ENCODE results near the gene PRXL2B.

PRXL2B gene

GRCh38 chr1:2629627-2630497 is 43.3 kb downstream of the PRXL2B start:
- TF ChIP-seq TARDBP (IDR thresholded peaks at IDR 0.05), result no peak
- no peak for TF ChIP-seq CTBP1 (IDR thresholded peaks at IDR 0.05; ENCODE audit: borderline replicate concordance)
- no peak for TF ChIP-seq FOXA1 (IDR thresholded peaks at IDR 0.05)
- TF ChIP-seq ARNT (IDR thresholded peaks at IDR 0.05), result no peak
- TF ChIP-seq ELF4 (IDR thresholded peaks at IDR 0.05), result no peak
- no peak for TF ChIP-seq SP1 (IDR thresholded peaks at IDR 0.05)
- no peak for TF ChIP-seq L3MBTL2 (conservative IDR thresholded peaks at IDR 0.05)
- no peak for TF ChIP-seq ZNF384 (IDR thresholded peaks at IDR 0.05)
- TF ChIP-seq LEF1 (IDR thresholded peaks at IDR 0.05; ENCODE audit: borderline replicate concordance), result no peak
- no peak for TF ChIP-seq PKNOX1 (IDR thresholded peaks at IDR 0.05)
- ChIA-PET CTCF (no interaction called here), POLR2A (interaction anchor here (0.6 kb wide), 1 partner anchor 10 kb away, joined by 3 read pairs; no protein-coding TSS in a partner anchor)
- no peak for DNase-seq (ENCODE audit: extremely low spot score)

- CTCF ChIA-PET, result no interaction called here
- POLR2A ChIA-PET, result no interaction called here
- TF ChIP-seq HDGF (IDR thresholded peaks at IDR 0.05; ENCODE audit: borderline replicate concordance), result no peak
- DNase-seq (ENCODE audit: extremely low spot score), result no peak
Measured at GRCh38 chr1:2630498-2631135, 44.0 kb downstream of the PRXL2B start.

DNA sequence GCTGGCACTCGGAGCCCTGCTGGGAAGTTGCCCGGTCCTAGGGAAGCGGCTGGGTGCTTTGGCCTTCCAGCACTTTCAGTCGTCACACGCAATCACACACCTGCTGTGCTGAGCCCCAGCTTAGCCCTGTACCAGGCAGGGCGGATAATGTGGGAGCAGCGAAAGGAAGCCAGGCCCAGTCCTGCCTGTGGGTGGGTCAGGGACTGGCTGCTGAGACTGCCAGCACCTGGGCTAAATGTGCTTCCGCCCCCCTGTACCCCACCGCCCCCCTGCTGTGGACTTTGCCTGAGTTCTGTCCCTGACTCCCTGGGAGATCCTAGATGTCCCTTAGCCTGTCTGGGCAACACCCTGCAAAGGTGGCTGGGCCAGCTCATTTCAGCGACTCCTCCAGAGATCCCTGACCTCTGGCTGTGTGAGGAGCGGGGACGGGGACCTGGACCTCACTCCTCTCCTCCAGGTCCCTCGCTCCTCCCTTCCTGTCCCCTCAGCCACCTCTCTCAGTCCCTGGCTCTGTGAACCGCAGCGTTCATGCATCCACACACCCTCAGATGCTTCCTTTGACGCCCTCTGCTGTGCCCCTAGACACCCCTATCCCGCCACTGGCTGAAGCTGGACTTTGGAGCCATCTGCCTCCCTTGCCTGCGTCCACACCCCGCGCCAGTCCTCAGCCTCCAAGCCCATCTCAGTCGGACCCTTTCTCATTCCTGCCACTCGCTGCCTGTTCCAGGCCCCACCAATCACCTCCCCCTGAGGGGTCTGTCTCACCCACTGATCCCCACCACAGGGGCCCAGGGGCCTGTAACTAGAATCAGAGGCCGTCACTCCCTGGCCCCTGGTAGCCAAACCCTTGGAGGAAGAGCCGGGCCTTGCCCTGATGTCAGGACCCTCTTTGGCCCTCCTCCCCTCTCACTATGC is 44.8 kb downstream of the PRXL2B start:
- POLR2A ChIA-PET, result no interaction called here
- DNase-seq (ENCODE audit: extremely low spot score), result no peak
- CTCF ChIA-PET, result no interaction called here
- no peak for TF ChIP-seq SUZ12 (IDR thresholded peaks at IDR 0.05)

GRCh38 chr1:2632051-2632430 is 45.5 kb downstream of the PRXL2B start:
- CTCF ChIA-PET, result no interaction called here
- no peak for DNase-seq (ENCODE audit: extremely low spot score)
- POLR2A ChIA-PET, result no interaction called here
- TF ChIP-seq L3MBTL2 (conservative IDR thresholded peaks at IDR 0.05) (no peak), ZNF384 (IDR thresholded peaks at IDR 0.05) (no peak), LEF1 (IDR thresholded peaks at IDR 0.05; ENCODE audit: borderline replicate concordance) (no peak), PKNOX1 (IDR thresholded peaks at IDR 0.05) (no peak), TARDBP (IDR thresholded peaks at IDR 0.05) (no peak), FOXA1 (IDR thresholded peaks at IDR 0.05) (no peak), BHLHE40 (IDR thresholded peaks at IDR 0.05; ENCODE audit: borderline replicate concordance) (no peak), SP1 (IDR thresholded peaks at IDR 0.05) (no peak), FOXK2 (IDR thresholded peaks at IDR 0.05) (no peak), ELF4 (IDR thresholded peaks at IDR 0.05) (no peak), CTBP1 (IDR thresholded peaks at IDR 0.05; ENCODE audit: borderline replicate concordance) (no peak), FOXM1 (IDR thresholded peaks at IDR 0.05; ENCODE audit: borderline replicate concordance) (no peak)

GRCh38 chr1:2632561-2633361 is 46.2 kb downstream of the PRXL2B start, which contains the start of gene MMEL1:
MMEL1 (minus strand) TSS chr1:2633016; CDS start chr1:2629484, 3,532 bp downstream.
- TF ChIP-seq BHLHE40 (IDR thresholded peaks at IDR 0.05; ENCODE audit: borderline replicate concordance), result no peak
- TF ChIP-seq FOXM1 (IDR thresholded peaks at IDR 0.05; ENCODE audit: borderline replicate concordance), result no peak
- CTCF ChIA-PET, result no interaction called here
- POLR2A ChIA-PET, result interaction anchor here (1.3 kb wide), 1 partner anchor 47 kb away, joined by 3 read pairs; the partner anchor contains the start of gene PRXL2B
- DNase-seq (ENCODE audit: extremely low spot score), result no peak

GRCh38 chr1:2633366-2633935 is 46.9 kb downstream of the PRXL2B start:
- DNase-seq (ENCODE audit: extremely low spot score), result no peak
- CTCF ChIA-PET, result no interaction called here
- no peak for TF ChIP-seq FOXM1 (IDR thresholded peaks at IDR 0.05; ENCODE audit: borderline replicate concordance)
- TF ChIP-seq L3MBTL2 (conservative IDR thresholded peaks at IDR 0.05), result no peak
- no peak for TF ChIP-seq BHLHE40 (IDR thresholded peaks at IDR 0.05; ENCODE audit: borderline replicate concordance)
- TF ChIP-seq LEF1 (IDR thresholded peaks at IDR 0.05; ENCODE audit: borderline replicate concordance), result no peak
- TF ChIP-seq PKNOX1 (IDR thresholded peaks at IDR 0.05), result no peak
- TF ChIP-seq ARNT (IDR thresholded peaks at IDR 0.05), result no peak
- TF ChIP-seq ELF4 (IDR thresholded peaks at IDR 0.05), result no peak
- TF ChIP-seq NFRKB (IDR thresholded peaks at IDR 0.05), result no peak
- TF ChIP-seq HDGF (IDR thresholded peaks at IDR 0.05; ENCODE audit: borderline replicate concordance), result no peak
- TF ChIP-seq SUZ12 (IDR thresholded peaks at IDR 0.05), result no peak
- no peak for TF ChIP-seq SP1 (IDR thresholded peaks at IDR 0.05)
- no peak for TF ChIP-seq ZNF384 (IDR thresholded peaks at IDR 0.05)
- no peak for TF ChIP-seq FOXA1 (IDR thresholded peaks at IDR 0.05)
- POLR2A ChIA-PET, result interaction anchor here (0.8 to 1.3 kb wide), 2 partner anchors 8 to 47 kb away, joined by 3 read pairs; partner anchors contain the start of gene PRXL2B

Measured in HEK293T (cell line).